ENCODE measurements around the gene YIPF3. TPM values are rescaled to one million over a fixed set of nuclear protein-coding genes. Genes with fewer than 3 reads are reported as not detected.
"Not testable (repeated sequence)": the region's sequence is repeated elsewhere in the genome, so short reads cannot be mapped to it uniquely, and the experiment has no call there.

YIPF3 gene
- total RNA-seq, 1 donor from 2014 or later = 68.5 TPM

GRCh38 chr6:43467265-43467664, 49.5 kb downstream of the YIPF3 start:
- not testable (repeated sequence) for FAIRE-seq; DNase-seq (ENCODE audit: low spot score in 2 of 2)

- DNase-seq (ENCODE audit: low spot score in 2 of 2) = no peak
- FAIRE-seq = no peak
Measured at GRCh38 chr6:43465948-43466347, 50.8 kb downstream of the YIPF3 start.

- FAIRE-seq = no peak
- DNase-seq (ENCODE audit: low spot score in 2 of 2) = no peak
Measured at GRCh38 chr6:43464337-43464736, 52.4 kb downstream of the YIPF3 start.

DNA sequence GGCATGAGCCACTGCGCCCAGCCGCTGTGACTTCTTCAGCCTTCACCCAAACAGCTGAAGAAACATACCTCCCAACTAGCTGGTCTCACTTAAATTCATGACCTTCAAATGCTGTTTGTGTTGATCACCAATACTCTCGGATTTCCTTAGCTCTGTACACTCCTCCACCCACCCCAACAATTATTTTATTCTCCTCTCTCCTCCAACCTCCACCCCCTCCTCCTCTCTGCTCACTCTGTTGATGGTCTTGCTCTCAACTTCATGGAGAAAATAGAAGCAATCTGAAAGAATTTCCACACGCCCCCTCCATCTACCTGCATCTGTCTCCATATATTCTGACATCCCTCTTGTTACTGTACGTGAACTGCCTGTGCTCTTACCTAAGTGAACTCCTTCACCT, 54.8 kb downstream of the YIPF3 start:
- FAIRE-seq = no peak
- DNase-seq (ENCODE audit: low spot score in 2 of 2) = no peak

Small RNA genes lying within 50 kb of the gene (small RNA-seq; reads per million reads assigned to genes)
- gene RF00426 (not detected), gene RNU6-1113P (not detected)

Other genes with a start within 250 kb of the YIPF3 start
- 0.41 TPM for gene SLC22A7, start 218.7 kb downstream of the YIPF3 start, total RNA-seq
- 4.5 TPM for gene CRIP3, start 208.1 kb downstream of the YIPF3 start, total RNA-seq
- 9.8 TPM for gene ZNF318, start 147.3 kb downstream of the YIPF3 start, total RNA-seq
- gene ABCC10, start 89.4 kb downstream of the YIPF3 start, total RNA-seq = 17.9 TPM
- gene DLK2, start 61.4 kb downstream of the YIPF3 start, total RNA-seq = 8.6 TPM
- 2.9 TPM for gene TJAP1, start 39.4 kb downstream of the YIPF3 start, total RNA-seq
- 2.9 TPM for gene LRRC73, start 6.6 kb downstream of the YIPF3 start, total RNA-seq
- gene POLR1C, start 163 bp upstream of the YIPF3 start, total RNA-seq = 27.7 TPM
- 55.0 TPM for gene XPO5, start 59.1 kb upstream of the YIPF3 start, total RNA-seq
- 10.2 TPM for gene POLH, start 59.3 kb upstream of the YIPF3 start, total RNA-seq
- gene GTPBP2, start 112.3 kb upstream of the YIPF3 start, total RNA-seq = 32.6 TPM
- gene MAD2L1BP, start 118.9 kb upstream of the YIPF3 start, total RNA-seq = 25.3 TPM
- gene RSPH9, start 128.1 kb upstream of the YIPF3 start, total RNA-seq = 6.1 TPM
- 16.3 TPM for gene MRPS18A, start 170.9 kb upstream of the YIPF3 start, total RNA-seq